Neutrophil (primary cell): ENCODE measurements around the gene PHACTR4.

ENCODE experiments used
- H3K27ac ChIP-seq: fragments of 200-600 bp; sonication (generic); 2 replicates; pipeline ENCODE4 v1.5.1; 2016; ENCODE audit warnings: mild to moderate bottlenecking, moderate library complexity
- H3K27me3 ChIP-seq: fragments of 200-600 bp; sonication (generic); 2 replicates; pipeline ENCODE4 v1.6.0; 2016; ENCODE audit warnings: mild to moderate bottlenecking
- H3K36me3 ChIP-seq: fragments of 200-600 bp; sonication (generic); 2 replicates; pipeline ENCODE4 v1.5.1; 2017
- H3K4me1 ChIP-seq, 2 experiments: fragments of 200-600 bp in 1 of 2; sonication (generic) in 1 of 2; 1 replicate in 1 of 2; 2 replicates in 1 of 2; pipeline versions ENCODE4 v1.5.1 to v1.6.1; 2013 to 2016; ENCODE audit warnings: low read depth in 1 of 2, low read length in 1 of 2, mild to moderate bottlenecking in 1 of 2, moderate library complexity in 1 of 2; ENCODE audit not compliant: control insufficient read depth in 1 of 2, insufficient read depth in 1 of 2
- H3K4me3 ChIP-seq, 2 experiments: fragments of 200-600 bp in 1 of 2; sonication (generic) in 1 of 2; 1 replicate in 1 of 2; 2 replicates in 1 of 2; pipeline ENCODE4 v1.5.1; 2013 to 2016; ENCODE audit warnings: low read depth in 1 of 2, low read length in 1 of 2, mild to moderate bottlenecking in 1 of 2, moderate library complexity in 1 of 2
- H3K9me3 ChIP-seq: fragments of 200-600 bp; sonication (generic); 2 replicates; pipeline ENCODE4 v1.5.1; 2016
- CTCF ChIP-seq: fragments of 200-600 bp; sonication (generic); IDR thresholded peaks from 2 replicates; pipeline ENCODE4 v1.5.1; 2016; ENCODE audit warnings: antibody characterized with exemption

PHACTR4 gene

GRCh38 chr1:28416509-28417194 lies 47.1 kb downstream of the PHACTR4 start:
- Histone ChIP-seq H3K36me3 (no peaks in the 10 kb centered on the region), H3K27me3 (no peaks in the 10 kb centered on the region), H3K4me1 (no peaks in the 10 kb centered on the region), H3K27ac (no peak overlapping the region), H3K4me3 (no peak overlapping the region), H3K9me3 (no peaks in the 10 kb centered on the region)
- no peak for TF ChIP-seq CTCF

- no peaks in the 10 kb centered on the region for H3K4me1 ChIP-seq
- no peak for TF ChIP-seq CTCF
- H3K4me3 ChIP-seq, result no peak overlapping the region
- H3K27me3 ChIP-seq, result no peaks in the 10 kb centered on the region
- H3K27ac ChIP-seq, result no peak overlapping the region
- no peaks in the 10 kb centered on the region for H3K36me3 ChIP-seq
- H3K9me3 ChIP-seq, result no peaks in the 10 kb centered on the region
These were observed 47.9 kb downstream of the PHACTR4 start for GRCh38 chr1:28417441-28417922.

GRCh38 chr1:28417926-28418637 lies 48.5 kb downstream of the PHACTR4 start:
- H3K4me1 ChIP-seq, result no peaks in the 10 kb centered on the region
- no peak for TF ChIP-seq CTCF
- H3K36me3 ChIP-seq, result no peaks in the 10 kb centered on the region
- H3K4me3 ChIP-seq, result no peak overlapping the region
- no peaks in the 10 kb centered on the region for H3K27me3 ChIP-seq
- no peak overlapping the region for H3K27ac ChIP-seq
- H3K9me3 ChIP-seq, result no peaks in the 10 kb centered on the region

GRCh38 chr1:28421744-28422143 lies 52.2 kb downstream of the PHACTR4 start:
- H3K4me1 ChIP-seq, result no peaks in the 10 kb centered on the region
- no peak overlapping the region for H3K27ac ChIP-seq
- no peak for TF ChIP-seq CTCF
- H3K27me3 ChIP-seq, result no peaks in the 10 kb centered on the region
- H3K36me3 ChIP-seq, result no peaks in the 10 kb centered on the region
- no peak overlapping the region for H3K4me3 ChIP-seq
- no peaks in the 10 kb centered on the region for H3K9me3 ChIP-seq

- no peaks in the 10 kb centered on the region for H3K4me1 ChIP-seq
- H3K27ac ChIP-seq, result no peak overlapping the region
- H3K27me3 ChIP-seq, result no peaks in the 10 kb centered on the region
- H3K9me3 ChIP-seq, result no peaks in the 10 kb centered on the region
- H3K4me3 ChIP-seq, result no peak overlapping the region
- TF ChIP-seq CTCF, result no peak
- no peaks in the 10 kb centered on the region for H3K36me3 ChIP-seq
These were observed 57.3 kb downstream of the PHACTR4 start for GRCh38 chr1:28426831-28427230.
